GM12874 (cell line): Measurements from ENCODE around the gene OR10V1.

Experiments
- CTCF ChIP-seq: IDR thresholded peaks from 2 replicates; pipeline ENCODE4 v1.5.1; 2011; ENCODE audit warnings: low read depth, mild to moderate bottlenecking, control low read depth, low read length, moderate library complexity; ENCODE audit not compliant: insufficient read depth

Gene OR10V1

GRCh38 chr11:59710136-59710847 lies 3.4 kb downstream of the OR10V1 start:
- TF ChIP-seq CTCF, result no peak

- TF ChIP-seq CTCF, result no peak
These were observed 5.1 kb downstream of the OR10V1 start for GRCh38 chr11:59708537-59708936.

- TF ChIP-seq CTCF, result no peak
These were observed 6.3 kb downstream of the OR10V1 start for GRCh38 chr11:59707371-59707770.

- no peak for TF ChIP-seq CTCF
These were observed 6.9 kb downstream of the OR10V1 start for GRCh38 chr11:59706518-59707285.

GRCh38 chr11:59705294-59705693 lies 8.4 kb downstream of the OR10V1 start:
- no peak for TF ChIP-seq CTCF

- no peak for TF ChIP-seq CTCF
These were observed 15.1 kb downstream of the OR10V1 start for GRCh38 chr11:59698506-59698905.

GRCh38 chr11:59692915-59693314 lies 20.7 kb downstream of the OR10V1 start:
- TF ChIP-seq CTCF, result no peak
